Right hindlimb (tissue), 1 donor: Measurements from ENCODE around the gene GALNT2.
A peak's percentile ranks its signal among the peaks of the same experiment; 100 is the strongest.

Experiments used
- DNase-seq: peaks from one replicate; pipeline ENCODE4 v3.0.0-alpha.2; 2018

The GALNT2 gene

GRCh38 chr1:230312676-230313075 lies 245.6 kb downstream of the GALNT2 start:
- no peak for DNase-seq

- DNase-seq, result no peak
Observed at GRCh38 chr1:230313453-230314141, 246.6 kb downstream of the GALNT2 start.

- DNase-seq, result no peak
Observed at GRCh38 chr1:230314142-230314470, 247.1 kb downstream of the GALNT2 start.

- no peak for DNase-seq
Observed at GRCh38 chr1:230315099-230315498, 248.1 kb downstream of the GALNT2 start.

GRCh38 chr1:230316864-230317745 lies 250.1 kb downstream of the GALNT2 start:
- no peak for DNase-seq

- no peak for DNase-seq
Observed at GRCh38 chr1:230317823-230318819, 251.1 kb downstream of the GALNT2 start.

- DNase-seq, result no peak
Observed at GRCh38 chr1:230319014-230319747, 252.1 kb downstream of the GALNT2 start.

- DNase-seq, result peak; percentile 66
Observed at GRCh38 chr1:230320804-230321203, 253.8 kb downstream of the GALNT2 start.

GRCh38 chr1:230321341-230321740 lies 254.3 kb downstream of the GALNT2 start:
- no peak for DNase-seq

- peak; percentile 53 for DNase-seq
Observed at GRCh38 chr1:230321741-230322420, 254.8 kb downstream of the GALNT2 start.

GRCh38 chr1:230322421-230322756 lies 255.4 kb downstream of the GALNT2 start:
- peak; percentile 57 for DNase-seq

- no peak for DNase-seq
Observed at GRCh38 chr1:230322967-230323547, 256.0 kb downstream of the GALNT2 start.

- no peak for DNase-seq
Observed at GRCh38 chr1:230323686-230324085, 256.6 kb downstream of the GALNT2 start.

- no peak for DNase-seq
Observed at GRCh38 chr1:230326971-230327891, 260.2 kb downstream of the GALNT2 start.

- no peak for DNase-seq
Observed at GRCh38 chr1:230327892-230328284, 260.9 kb downstream of the GALNT2 start.

GRCh38 chr1:230328342-230329015 lies 261.4 kb downstream of the GALNT2 start:
- no peak for DNase-seq

- no peak for DNase-seq
Observed at GRCh38 chr1:230330157-230330556, 263.1 kb downstream of the GALNT2 start.
